PC-3 (cell line): ENCODE measurements around the gene NUP93. TPM values are rescaled to one million over a fixed set of nuclear protein-coding genes. Genes with fewer than 3 reads are reported as not detected.

Experiments
- ATAC-seq: fragments of 200-7000 bp; cut with Tn5 transposase; 2 replicates; pipeline ENCODE4 v1.9.1; 2020; ENCODE audit warnings: mild to moderate bottlenecking, moderate library complexity
- BruUV-seq: library from RNA; stranded (reverse); fragments of 400-500 nt; replicated peaks from 2 replicates; lab custom pipeline; 2021; lab: Mats Ljungman, UMichigan
- CTCF ChIA-PET: fragments of 300-600 bp; sonication (Branson Sonifier 250); formaldehyde crosslinking; loops from one replicate; lab custom pipeline; 2022; ENCODE audit warnings: antibody characterized with exemption; lab: Charles Lee
- POLR2A ChIA-PET: fragments of 300-600 bp; sonication (Branson Sonifier 250); formaldehyde crosslinking; loops from one replicate; lab custom pipeline; 2022; ENCODE audit warnings: antibody characterized with exemption; ENCODE audit not compliant: unreplicated experiment; lab: Charles Lee
- DNase-seq: peaks from one replicate; pipeline ENCODE4 v3.0.0-alpha.2; 2015
- H2AFZ ChIP-seq: fragments of 300-600 bp; sonication (generic); 2 replicates; pipeline ENCODE4 v1.6.0; 2016; ENCODE audit warnings: antibody characterized with exemption, low read length
- H3F3A ChIP-seq: fragments of 300-600 bp; sonication (generic); one replicate; pipeline ENCODE4 v1.6.0; 2017; ENCODE audit warnings: antibody characterized with exemption, low read length, control low read depth, mild to moderate bottlenecking; ENCODE audit not compliant: unreplicated experiment
- H3K27ac ChIP-seq: fragments of 300-600 bp; sonication (generic); 2 replicates; pipeline ENCODE4 v1.5.1; 2016; ENCODE audit warnings: mild to moderate bottlenecking, low read length
- H3K27me3 ChIP-seq: fragments of 300-600 bp; sonication (generic); 2 replicates; pipeline ENCODE4 v1.6.1; 2016; ENCODE audit warnings: low read length, mixed read lengths
- H3K36me3 ChIP-seq: fragments of 300-600 bp; sonication (generic); 2 replicates; pipeline ENCODE4 v1.6.1; 2016; ENCODE audit warnings: low read depth, mixed run types, low read length, mixed read lengths
- H3K4me1 ChIP-seq: fragments of 300-600 bp; sonication (generic); 2 replicates; pipeline ENCODE4 v1.5.1; 2016; ENCODE audit warnings: low read length; ENCODE audit not compliant: insufficient read depth
- H3K4me2 ChIP-seq: fragments of 300-600 bp; sonication (generic); 2 replicates; pipeline ENCODE4 v1.6.0; 2016; ENCODE audit warnings: low read length
- H3K4me3 ChIP-seq: fragments of 300-600 bp; sonication (generic); 2 replicates; pipeline ENCODE4 v1.5.1; 2016; ENCODE audit warnings: mild to moderate bottlenecking, low read length, mixed read lengths
- H3K79me2 ChIP-seq: fragments of 300-600 bp; sonication (generic); 2 replicates; pipeline ENCODE4 v1.6.1; 2017; ENCODE audit warnings: low read length, mixed read lengths
- H3K9ac ChIP-seq: fragments of 300-600 bp; sonication (generic); 2 replicates; pipeline ENCODE4 v1.6.0; 2016; ENCODE audit warnings: mild to moderate bottlenecking, low read length
- H3K9me2 ChIP-seq: fragments of 300-600 bp; sonication (generic); replicated peaks from 2 replicates; pipeline ENCODE4 v1.6.1; 2016; ENCODE audit warnings: mixed run types, low read length, mixed read lengths
- H3K9me3 ChIP-seq: fragments of 300-600 bp; sonication (generic); 2 replicates; pipeline ENCODE4 v1.6.1; 2016; ENCODE audit warnings: low read length, mixed read lengths
- H4K20me1 ChIP-seq: fragments of 300-600 bp; sonication (generic); 2 replicates; pipeline ENCODE4 v1.6.1; 2016; ENCODE audit warnings: low read length, mixed read lengths
- CTCF ChIP-seq: fragments of 300-600 bp; sonication (generic); conservative IDR thresholded peaks from 2 replicates; pipeline ENCODE4 v1.5.1; 2017; ENCODE audit warnings: antibody characterized with exemption, low read depth, mild to moderate bottlenecking, low read length
- EZH2 ChIP-seq: fragments of 300-600 bp; sonication (generic); IDR thresholded peaks from one replicate; pipeline ENCODE4 v1.6.1; 2017; ENCODE audit warnings: antibody characterized with exemption, mild to moderate bottlenecking, low read length; ENCODE audit not compliant: unreplicated experiment
- EZH2phosphoT487 ChIP-seq: fragments of 300-600 bp; sonication (generic); IDR thresholded peaks from 2 replicates; pipeline ENCODE4 v1.6.1; 2018; ENCODE audit warnings: mild to moderate bottlenecking, antibody characterized with exemption, low read length, borderline replicate concordance
- intact Hi-C: fragments of 100-400 bp; cut with micrococcal nuclease; formaldehyde crosslinking; loops from 2 replicates; pipeline ENCODE4 v1.9.0; 2023
- total RNA-seq: library from RNA; depleted of rRNA; stranded (reverse); fragments of >200 nt; gene quantifications from 2 replicates; pipeline ENCODE4 v1.2.3, GENCODE V29; 2014

NUP93 gene
- total RNA-seq, 1 experiment from 2014 or later, result 98.6 TPM

GRCh38 chr16:56844056-56844455 is 114.1 kb downstream of the NUP93 start:
- ChIA-PET POLR2A (no interaction called here), CTCF (no interaction called here)
- peaks cover 19% of the 10 kb centered on the region for H3K4me1 ChIP-seq
- H3K36me3 ChIP-seq, result peaks cover 3% of the 10 kb centered on the region; the same call in 1 of the 2 replicates
- H3K79me2 ChIP-seq, result no peaks in the 10 kb centered on the region
- H2AFZ ChIP-seq, result no peak overlapping the region
- TF ChIP-seq EZH2phosphoT487, result no peak
- TF ChIP-seq CTCF, result no peak
- no peak for TF ChIP-seq EZH2
- no peak overlapping the region for H3K9ac ChIP-seq
- BruUV-seq, result no TSS peak
- no peak overlapping the region for H3K27ac ChIP-seq
- H3F3A ChIP-seq, result no peaks in the 10 kb centered on the region
- DNase-seq (no peak), ATAC-seq (no peak)
- intact Hi-C loops, result no loop called here
- no peak overlapping the region for H3K4me2 ChIP-seq
- H4K20me1 ChIP-seq, result no peaks in the 10 kb centered on the region
- no peaks in the 10 kb centered on the region for H3K9me2 ChIP-seq
- H3K4me3 ChIP-seq, result no peak overlapping the region
- no peaks in the 10 kb centered on the region for H3K27me3 ChIP-seq
- no peaks in the 10 kb centered on the region for H3K9me3 ChIP-seq

DNA sequence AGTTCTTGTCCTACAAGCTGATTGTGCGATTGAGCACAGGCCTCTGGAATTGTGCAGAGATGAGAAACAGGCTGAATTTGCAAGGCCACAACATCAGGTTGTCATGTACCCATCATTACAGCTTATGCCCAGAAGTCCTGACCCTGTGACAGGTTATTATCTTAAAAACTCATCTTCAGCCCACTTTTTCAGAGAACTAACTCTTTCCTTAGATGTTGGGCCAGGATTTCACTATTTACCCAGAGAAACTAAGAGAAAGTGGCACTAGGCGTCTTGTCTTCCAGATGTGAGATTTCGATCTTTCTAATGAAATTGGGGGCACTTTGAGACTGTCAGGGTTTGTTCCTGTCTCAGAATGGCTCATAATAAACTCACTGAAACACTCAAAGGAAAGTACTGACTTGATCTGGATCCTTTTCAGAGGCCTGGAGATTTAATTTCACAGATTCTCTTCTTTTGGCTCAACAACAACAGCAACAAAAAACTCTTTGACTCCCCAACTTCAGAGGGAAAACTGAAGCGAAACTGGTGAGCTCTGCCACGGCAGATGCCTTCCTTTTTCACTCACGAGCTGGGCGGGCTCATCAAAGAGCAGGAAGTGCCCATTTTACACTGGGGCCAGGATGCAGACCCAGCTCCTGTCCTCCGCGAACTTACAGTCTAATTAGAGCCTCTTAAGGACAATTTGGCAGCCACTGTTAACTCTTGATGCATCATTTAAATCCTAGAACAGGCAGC is 117.4 kb downstream of the NUP93 start:
- no peak overlapping the region for H2AFZ ChIP-seq
- no peak for ATAC-seq
- POLR2A ChIA-PET, result no interaction called here

More for the DNA sequence above, 117.4 kb downstream of the NUP93 start:
- no peak for TF ChIP-seq EZH2phosphoT487
- TF ChIP-seq EZH2, result no peak
- TF ChIP-seq CTCF, result no peak
- Histone ChIP-seq H3K4me1 (peaks cover 36% of the 10 kb centered on the region), H3K9me2 (no peaks in the 10 kb centered on the region), H3K9me3 (no peaks in the 10 kb centered on the region), H3F3A (no peaks in the 10 kb centered on the region), H3K79me2 (no peaks in the 10 kb centered on the region), H3K27ac (peak overlapping the region; percentile 67), H4K20me1 (no peaks in the 10 kb centered on the region), H3K36me3 (peaks cover 3% of the 10 kb centered on the region; the same call in 1 of the 2 replicates), H3K27me3 (no peaks in the 10 kb centered on the region), H3K9ac (no peak overlapping the region), H3K4me2 (peak overlapping the region; percentile 20; the same call in 1 of the 2 replicates), H3K4me3 (no peak overlapping the region)
- no TSS peak for BruUV-seq
- no peak for DNase-seq
- intact Hi-C loops, result no loop called here
- CTCF ChIA-PET, result no interaction called here
